Kidney epithelial cell (primary cell): Measurements from ENCODE around the gene CD4. TPM values are rescaled to one million over a fixed set of nuclear protein-coding genes. Genes with fewer than 3 reads are reported as not detected.
"Not testable (repeated sequence)": the region's sequence is repeated elsewhere in the genome, so short reads cannot be mapped to it uniquely, and the experiment has no call there.

Experiments
- DNase-seq: peaks from one replicate; pipeline ENCODE4 v3.0.0-alpha.2; 2010; ENCODE audit warnings: low read depth
- H3K27me3 ChIP-seq: 2 replicates; pipeline ENCODE4 v1.6.0; 2011; ENCODE audit warnings: low read length; ENCODE audit not compliant: control insufficient read depth, insufficient read depth
- H3K36me3 ChIP-seq: 2 replicates; pipeline ENCODE4 v1.5.1; 2011; ENCODE audit warnings: low read length; ENCODE audit not compliant: control insufficient read depth, insufficient read depth
- H3K4me3 ChIP-seq: 2 replicates; pipeline ENCODE4 v1.5.1; 2011; ENCODE audit warnings: low read depth, mild to moderate bottlenecking, control low read depth, low read length
- total RNA-seq: library from RNA; depleted of rRNA; stranded (reverse); fragments of >200 nt; gene quantifications from 2 replicates; pipeline ENCODE4 v1.2.3, GENCODE V29; 2015
- TF ChIP-seq, protein P1 (sequence below): IDR thresholded peaks from 2 replicates; pipeline ENCODE4 v1.5.1; 2011; ENCODE audit warnings: mild to moderate bottlenecking, moderate library complexity, low read length, control low read depth, inconsistent platforms; ENCODE audit not compliant: insufficient read depth, poor library complexity, severe bottlenecking

CD4 gene
- total RNA-seq: 0.08 TPM in 1 of 2 replicates, not detected in the other

DNA sequence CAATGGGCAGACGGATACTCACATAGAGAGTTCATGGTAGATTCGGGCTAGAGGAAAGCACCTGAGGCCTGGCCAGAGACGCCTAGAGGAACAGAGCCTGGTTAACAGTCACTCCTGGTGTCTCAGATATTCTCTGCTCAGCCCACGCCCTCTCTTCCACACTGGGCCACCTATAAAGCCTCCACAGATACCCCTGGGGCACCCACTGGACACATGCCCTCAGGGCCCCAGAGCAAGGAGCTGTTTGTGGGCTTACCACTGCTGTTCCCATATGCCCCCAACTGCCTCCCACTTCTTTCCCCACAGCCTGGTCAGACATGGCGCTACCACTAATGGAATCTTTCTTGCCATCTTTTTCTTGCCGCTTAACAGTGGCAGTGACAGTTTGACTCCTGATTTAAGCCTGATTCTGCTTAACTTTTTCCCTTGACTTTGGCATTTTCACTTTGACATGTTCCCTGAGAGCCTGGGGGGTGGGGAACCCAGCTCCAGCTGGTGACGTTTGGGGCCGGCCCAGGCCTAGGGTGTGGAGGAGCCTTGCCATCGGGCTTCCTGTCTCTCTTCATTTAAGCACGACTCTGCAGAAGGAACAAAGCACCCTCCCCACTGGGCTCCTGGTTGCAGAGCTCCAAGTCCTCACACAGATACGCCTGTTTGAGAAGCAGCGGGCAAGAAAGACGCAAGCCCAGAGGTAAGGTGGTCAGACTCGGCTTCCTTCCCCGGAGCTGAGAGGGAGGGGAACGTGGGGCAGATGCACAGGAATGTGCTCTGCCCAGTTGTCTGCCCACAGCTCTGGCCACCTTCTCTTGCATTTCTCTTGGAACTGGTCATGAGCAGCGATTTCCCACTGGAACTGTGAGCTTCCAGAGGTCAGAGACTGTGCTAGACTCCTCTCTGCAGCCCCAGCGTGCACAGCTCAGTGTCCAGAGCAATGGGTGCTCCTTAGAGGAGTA, at the start of gene CD4:
TSS of gene CD4 (plus strand) at position 557 of the 953 bp plus-strand sequence. CDS start 10,611 bp downstream, outside the sequence.
- Histone ChIP-seq H3K4me3 (no peak within 1 kb of the TSS), H3K27me3 (no peaks in the 10 kb centered on the region), H3K36me3 (no peaks in the 10 kb centered on the region)
- DNase-seq: no peak
- TF ChIP-seq, protein P1, sequence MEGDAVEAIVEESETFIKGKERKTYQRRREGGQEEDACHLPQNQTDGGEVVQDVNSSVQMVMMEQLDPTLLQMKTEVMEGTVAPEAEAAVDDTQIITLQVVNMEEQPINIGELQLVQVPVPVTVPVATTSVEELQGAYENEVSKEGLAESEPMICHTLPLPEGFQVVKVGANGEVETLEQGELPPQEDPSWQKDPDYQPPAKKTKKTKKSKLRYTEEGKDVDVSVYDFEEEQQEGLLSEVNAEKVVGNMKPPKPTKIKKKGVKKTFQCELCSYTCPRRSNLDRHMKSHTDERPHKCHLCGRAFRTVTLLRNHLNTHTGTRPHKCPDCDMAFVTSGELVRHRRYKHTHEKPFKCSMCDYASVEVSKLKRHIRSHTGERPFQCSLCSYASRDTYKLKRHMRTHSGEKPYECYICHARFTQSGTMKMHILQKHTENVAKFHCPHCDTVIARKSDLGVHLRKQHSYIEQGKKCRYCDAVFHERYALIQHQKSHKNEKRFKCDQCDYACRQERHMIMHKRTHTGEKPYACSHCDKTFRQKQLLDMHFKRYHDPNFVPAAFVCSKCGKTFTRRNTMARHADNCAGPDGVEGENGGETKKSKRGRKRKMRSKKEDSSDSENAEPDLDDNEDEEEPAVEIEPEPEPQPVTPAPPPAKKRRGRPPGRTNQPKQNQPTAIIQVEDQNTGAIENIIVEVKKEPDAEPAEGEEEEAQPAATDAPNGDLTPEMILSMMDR: no peak

DNA sequence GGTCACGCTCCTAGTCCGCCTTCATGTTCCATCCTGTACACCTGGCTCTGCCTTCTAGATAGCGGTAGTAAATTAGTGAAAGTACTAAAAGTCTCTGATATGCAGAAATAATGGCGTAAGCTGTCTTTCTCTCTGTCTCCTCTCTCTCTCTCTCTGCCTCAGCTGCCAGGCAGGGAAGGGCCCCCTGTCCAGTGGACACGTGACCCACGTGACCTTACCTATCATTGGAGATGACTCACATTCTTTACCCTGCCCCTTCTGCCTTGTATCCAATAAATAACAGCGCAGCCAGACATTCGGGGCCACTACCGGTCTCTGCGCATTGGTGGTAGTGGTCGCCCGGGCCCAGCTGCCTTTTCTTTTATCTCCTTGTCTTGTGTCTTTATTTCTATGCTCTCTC, 47.2 kb upstream of the CD4 start:
- H3K4me3 ChIP-seq, H3K27me3 ChIP-seq, H3K36me3 ChIP-seq, DNase-seq: not testable (repeated sequence)

DNA sequence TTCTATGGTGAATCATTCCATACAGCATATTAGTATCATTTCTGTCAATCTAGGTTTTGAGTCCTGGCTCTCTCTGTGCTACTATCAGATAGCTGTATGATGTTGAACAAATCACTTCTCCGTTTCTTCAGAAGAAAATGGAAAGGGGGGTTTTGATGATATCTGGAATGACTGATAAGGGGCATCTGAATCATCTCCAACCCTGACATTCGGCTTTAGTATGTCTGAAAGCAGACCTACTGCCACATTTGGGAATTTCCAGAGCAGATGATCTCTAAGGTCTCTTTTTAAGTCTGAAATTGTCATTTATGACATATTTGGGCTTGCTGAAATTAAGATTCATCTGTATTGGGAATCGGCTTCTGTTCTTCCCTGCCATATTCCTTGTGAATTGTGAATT, 46.5 kb upstream of the CD4 start:
- Histone ChIP-seq H3K36me3 (no peaks in the 10 kb centered on the region), H3K27me3 (no peaks in the 10 kb centered on the region), H3K4me3 (no peak overlapping the region)
- TF ChIP-seq, protein P1: no peak
- DNase-seq: no peak

DNA sequence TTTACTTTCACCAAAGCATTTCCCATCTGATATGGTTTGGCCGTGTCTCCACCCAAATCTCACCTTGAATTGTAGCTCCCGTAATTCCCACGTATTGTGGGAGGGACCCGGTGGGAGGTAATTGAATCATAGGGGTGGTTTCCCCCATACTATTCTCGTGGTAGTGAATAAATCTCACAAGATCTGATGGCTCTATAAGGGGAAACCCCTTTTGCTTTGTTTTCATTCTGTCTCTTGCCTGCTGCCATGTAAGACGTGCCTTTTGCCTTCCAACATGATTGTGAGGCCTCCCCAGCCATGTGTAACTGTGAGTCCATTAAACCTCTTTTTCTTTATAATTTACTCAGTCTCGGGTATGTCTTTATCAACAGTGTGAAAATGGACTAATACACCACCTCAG, 46.0 kb upstream of the CD4 start:
- H3K27me3 ChIP-seq, DNase-seq, H3K36me3 ChIP-seq: not testable (repeated sequence)

DNA sequence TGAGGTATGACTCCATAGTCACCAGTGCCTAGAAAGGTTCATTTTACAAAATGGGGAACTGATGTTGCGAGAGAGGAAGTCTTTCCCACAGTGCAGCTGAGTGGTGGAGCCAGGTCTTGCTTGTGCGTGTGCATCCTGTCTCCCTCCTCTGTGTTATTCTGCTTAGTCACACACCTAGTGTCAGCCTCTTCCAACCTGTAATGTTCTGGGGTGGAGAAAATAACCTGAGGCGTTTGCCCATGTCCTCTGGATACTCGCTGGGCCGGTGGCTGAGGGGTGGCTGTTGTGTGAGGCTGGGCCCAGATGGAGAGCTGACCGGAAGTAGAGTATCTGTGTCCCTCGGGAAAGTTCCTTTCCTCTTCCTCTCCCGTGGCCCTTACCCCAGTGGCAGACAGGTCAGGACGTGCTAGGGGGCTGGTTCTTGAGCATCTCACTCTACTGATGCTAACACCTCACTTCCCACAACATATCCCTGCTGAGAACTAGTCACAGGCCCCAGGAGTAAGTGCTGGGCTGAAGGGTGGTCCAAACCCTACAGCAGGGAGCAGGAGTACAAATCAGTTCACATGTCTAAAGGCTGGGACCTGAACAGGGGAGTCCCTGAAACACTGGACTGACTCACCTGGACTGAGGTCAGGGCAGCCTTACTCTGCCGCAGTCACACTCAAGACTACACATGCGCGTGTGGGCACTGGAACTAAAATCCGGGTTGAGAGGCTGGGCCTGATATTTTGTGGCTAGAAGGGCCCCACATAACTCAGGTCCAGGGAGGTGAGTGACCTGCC, 43.4 kb upstream of the CD4 start:
- Histone ChIP-seq H3K27me3 (no peaks in the 10 kb centered on the region), H3K4me3 (no peak overlapping the region), H3K36me3 (peaks cover 1% of the 10 kb centered on the region)
- no peak for DNase-seq
- TF ChIP-seq, protein P1: no peak

More for the DNA sequence above, 46.0 kb upstream of the CD4 start:
- H3K4me3 ChIP-seq: not testable (repeated sequence)

DNA sequence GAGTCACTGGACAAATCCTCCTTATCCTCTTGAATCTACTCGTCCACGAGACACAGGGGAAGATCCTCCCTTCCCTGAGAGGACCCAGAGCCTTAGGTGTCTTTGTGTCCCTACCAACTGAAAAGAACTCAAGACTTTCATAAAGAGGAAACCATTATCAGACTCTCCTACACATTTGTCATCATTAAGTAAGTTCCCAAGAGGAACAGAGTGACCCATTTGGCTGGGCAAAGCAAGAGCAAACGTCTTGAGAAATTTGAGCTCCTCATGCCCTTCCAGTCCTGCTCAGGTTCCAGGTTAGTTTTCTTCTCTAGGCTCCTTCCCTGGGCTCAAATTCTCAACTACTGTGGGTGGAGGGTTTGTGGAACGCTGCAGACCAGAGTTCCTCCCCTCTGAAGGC, 42.1 kb upstream of the CD4 start:
- Histone ChIP-seq H3K36me3 (peaks cover 1% of the 10 kb centered on the region), H3K27me3 (no peaks in the 10 kb centered on the region), H3K4me3 (no peak overlapping the region)
- DNase-seq: no peak
- TF ChIP-seq, protein P1: no peak
